GM23338 (cell line): ENCODE results near the gene OR2A12. TPM values are rescaled to one million over a fixed set of nuclear protein-coding genes. Genes with fewer than 3 reads are reported as not detected.

Source experiments
- ATAC-seq: fragments of 200-7000 bp; cut with Tn5 transposase; 3 replicates; pipeline ENCODE4 v1.9.1; 2020
- DNase-seq: peaks from one replicate; pipeline ENCODE4 v3.0.0-alpha.2; 2015; ENCODE audit warnings: low spot score
- H2AFZ ChIP-seq: fragments of 200-600 bp; sonication (generic); 2 replicates; pipeline ENCODE4 v1.8.0; 2016; ENCODE audit warnings: antibody characterized with exemption, mild to moderate bottlenecking, moderate library complexity
- H3F3A ChIP-seq: fragments of 200-600 bp; sonication (generic); replicated peaks from 2 replicates; pipeline ENCODE4 v1.8.0; 2017; ENCODE audit warnings: antibody characterized with exemption, mixed run types, low read depth
- H3K27ac ChIP-seq: fragments of 200-600 bp; sonication (generic); 2 replicates; pipeline ENCODE4 v1.6.1; 2016; ENCODE audit warnings: low read depth
- H3K27me3 ChIP-seq: fragments of 200-600 bp; sonication (generic); 2 replicates; pipeline ENCODE4 v1.8.0; 2016; ENCODE audit warnings: mild to moderate bottlenecking, mixed run types, moderate library complexity; ENCODE audit not compliant: insufficient read depth
- H3K36me3 ChIP-seq: fragments of 200-600 bp; sonication (generic); 2 replicates; pipeline ENCODE4 v1.8.0; 2016; ENCODE audit warnings: mild to moderate bottlenecking; ENCODE audit not compliant: insufficient read depth
- H3K4me1 ChIP-seq: fragments of 200-600 bp; sonication (generic); 2 replicates; pipeline ENCODE4 v1.8.0; 2016; ENCODE audit warnings: mild to moderate bottlenecking, moderate library complexity; ENCODE audit not compliant: insufficient read depth
- H3K4me2 ChIP-seq: fragments of 200-600 bp; sonication (generic); 2 replicates; pipeline ENCODE4 v1.7.1; 2017; ENCODE audit warnings: mixed run types
- H3K4me3 ChIP-seq: fragments of 200-600 bp; sonication (generic); 2 replicates; pipeline ENCODE4 v1.6.1; 2016; ENCODE audit warnings: mixed run types
- H3K79me2 ChIP-seq: fragments of 200-600 bp; sonication (generic); replicated peaks from 2 replicates; pipeline ENCODE4 v1.8.0; 2017; ENCODE audit warnings: mild to moderate bottlenecking; ENCODE audit not compliant: insufficient read depth
- H3K9me2 ChIP-seq: fragments of 200-600 bp; sonication (generic); 2 replicates; pipeline ENCODE4 v1.8.0; 2017; ENCODE audit not compliant: insufficient read depth
- H4K20me1 ChIP-seq: fragments of 200-600 bp; sonication (generic); replicated peaks from 2 replicates; pipeline ENCODE4 v1.8.0; 2017; ENCODE audit warnings: mild to moderate bottlenecking; ENCODE audit not compliant: insufficient read depth
- H3K27ac Mint-ChIP-seq: 2 replicates; pipeline ENCODE4 v1.8.0; 2020; ENCODE audit warnings: inconsistent platforms, mild to moderate bottlenecking, moderate library complexity, mixed read lengths
- H3K27me3 Mint-ChIP-seq: 3 replicates; pipeline ENCODE4 v1.8.0; 2022; ENCODE audit warnings: low read depth, mild to moderate bottlenecking, moderate library complexity, mixed read lengths, inconsistent platforms; ENCODE audit not compliant: insufficient read depth, poor library complexity
- H3K36me3 Mint-ChIP-seq: 3 replicates; pipeline ENCODE4 v1.8.0; 2021; ENCODE audit warnings: low read depth, mild to moderate bottlenecking, inconsistent platforms, moderate library complexity, mixed read lengths
- H3K4me1 Mint-ChIP-seq: 3 replicates; pipeline ENCODE4 v1.8.0; 2020; ENCODE audit warnings: mild to moderate bottlenecking, inconsistent platforms, mixed read lengths
- H3K4me3 Mint-ChIP-seq: 3 replicates; pipeline ENCODE4 v1.8.0; 2021; ENCODE audit warnings: moderate library complexity, mild to moderate bottlenecking, inconsistent platforms, mixed read lengths
- H3K9me3 Mint-ChIP-seq: 3 replicates; pipeline ENCODE4 v1.8.0; 2020; ENCODE audit warnings: moderate library complexity, mild to moderate bottlenecking, inconsistent platforms, mixed read lengths
- CTCF ChIP-seq, 2 experiments: fragments of 200-600 bp in 1 of 2; sonication (generic) in 1 of 2; conservative IDR thresholded peaks; 2 replicates each; pipeline versions ENCODE4 v1.5.1 to v1.6.1; 2016 to 2017; ENCODE audit warnings: antibody characterized with exemption in 2 of 2, low read depth in 2 of 2, mild to moderate bottlenecking in 2 of 2, moderate library complexity in 1 of 2
- ETS1 ChIP-seq: IDR thresholded peaks from 2 replicates; pipeline ENCODE4 v1.6.1; 2016; ENCODE audit warnings: antibody characterized with exemption
- EZH2 ChIP-seq: fragments of 200-600 bp; sonication (generic); IDR thresholded peaks from one replicate; pipeline ENCODE4 v1.8.0; 2017; ENCODE audit warnings: antibody characterized with exemption, mild to moderate bottlenecking, low read depth; ENCODE audit not compliant: unreplicated experiment
- EZH2phosphoT487 ChIP-seq: fragments of 200-600 bp; sonication (generic); IDR thresholded peaks from one replicate; pipeline ENCODE4 v1.8.1; 2018; ENCODE audit warnings: antibody characterized with exemption; ENCODE audit not compliant: unreplicated experiment
- JUNB ChIP-seq: IDR thresholded peaks from one replicate; pipeline ENCODE4 v1.6.1; 2016; ENCODE audit warnings: antibody characterized with exemption; ENCODE audit not compliant: unreplicated experiment
- NANOG ChIP-seq: IDR thresholded peaks from 2 replicates; pipeline ENCODE4 v1.6.1; 2016; ENCODE audit warnings: antibody characterized with exemption, borderline replicate concordance
- POLR2AphosphoS5 ChIP-seq: IDR thresholded peaks from 2 replicates; pipeline ENCODE4 v1.6.1; 2016; ENCODE audit warnings: antibody characterized with exemption, low read depth
- REST ChIP-seq: IDR thresholded peaks from one replicate; pipeline ENCODE4 v1.6.1; 2018; ENCODE audit warnings: antibody characterized with exemption; ENCODE audit not compliant: unreplicated experiment
- STAT1 ChIP-seq: IDR thresholded peaks from one replicate; pipeline ENCODE4 v1.6.1; 2016; ENCODE audit warnings: antibody characterized with exemption; ENCODE audit not compliant: unreplicated experiment
- ZNF114 ChIP-seq: fragments of 250-450 bp; sonication (Bioruptor Pico); IDR thresholded peaks from 2 replicates; pipeline ENCODE4 v1.5.0; 2020; ENCODE audit warnings: mild to moderate bottlenecking, moderate library complexity
- ZNF331 ChIP-seq: fragments of 250-450 bp; sonication (Bioruptor Pico); IDR thresholded peaks from 2 replicates; pipeline ENCODE4 v1.5.0; 2020; ENCODE audit warnings: low read depth, mild to moderate bottlenecking, moderate library complexity
- ZNF462 ChIP-seq: fragments of 250-450 bp; sonication (Bioruptor Pico); IDR thresholded peaks from 2 replicates; pipeline ENCODE4 v1.5.0; 2020; ENCODE audit warnings: mild to moderate bottlenecking, moderate library complexity
- polyA plus RNA-seq: library from polyadenylated mRNA; unstranded; fragments of >200 nt; fragmentation: Nextera tagmentation; extraction: Ambion mirVana; gene quantifications from 2 replicates; pipeline ENCODE4 v1.2.1, GENCODE V29; 2016
- total RNA-seq: library from RNA; depleted of rRNA; stranded (reverse); fragments of >200 nt; shearing (Covaris generic); gene quantifications from 2 replicates; pipeline ENCODE4 v1.2.3, GENCODE V29; 2014

The OR2A12 gene
- total and polyA plus RNA-seq, 2 experiments from 2014 or later = not detected

- no peaks in the 10 kb centered on the region for H4K20me1 ChIP-seq
- H3K27me3 ChIP-seq = no peaks in the 10 kb centered on the region
- H3F3A ChIP-seq = no peaks in the 10 kb centered on the region
- H3K4me1 ChIP-seq = no peaks in the 10 kb centered on the region
- H3K9me2 ChIP-seq = no peaks in the 10 kb centered on the region
- H3K36me3 Mint-ChIP-seq = no peaks in the 10 kb centered on the region
- TF ChIP-seq POLR2AphosphoS5 (no peak), STAT1 (no peak), ZNF331 (CRISPR knock-in tag) (no peak), JUNB (no peak), REST (no peak), NANOG (no peak), ZNF462 (CRISPR knock-in tag) (no peak), EZH2 (no peak), CTCF (conservative IDR thresholded peaks at IDR 0.05; ENCODE audit: low read depth in 2 of 2) (no peak), ETS1 (no peak), EZH2phosphoT487 (no peak), ZNF114 (CRISPR knock-in tag) (no peak)
- no peak overlapping the region for H3K4me2 ChIP-seq
- no peak for ATAC-seq
- no peak overlapping the region for H3K27ac Mint-ChIP-seq
- no peaks in the 10 kb centered on the region for H3K27me3 Mint-ChIP-seq
- no peak overlapping the region for H3K4me3 Mint-ChIP-seq
- no peak for DNase-seq
- H3K79me2 ChIP-seq = no peaks in the 10 kb centered on the region
- no peak overlapping the region for H2AFZ ChIP-seq
- H3K27ac ChIP-seq = no peak overlapping the region
- no peaks in the 10 kb centered on the region for H3K36me3 ChIP-seq
- H3K4me3 ChIP-seq = no peak overlapping the region
- no peaks in the 10 kb centered on the region for H3K9me3 Mint-ChIP-seq
- H3K4me1 Mint-ChIP-seq = no peaks in the 10 kb centered on the region
Measured at GRCh38 chr7:144049491-144049890, 36.6 kb upstream of the OR2A12 start.
